Right cardiac atrium (tissue), 5 donors: ENCODE results near the gene MMRN1. TPM values are rescaled to one million over a fixed set of nuclear protein-coding genes. Genes with fewer than 3 reads are reported as not detected.

Experiments used
- ATAC-seq, 2 donors: fragments of 200-7000 bp; cut with Tn5 transposase; one replicate each; pipeline versions ENCODE4 v1.8.0 to v1.9.1; 2020; ENCODE audit warnings: moderate library complexity in 2 of 2, mild to moderate bottlenecking in 1 of 2
- DNase-seq, 3 donors: peaks; one replicate each; pipeline ENCODE4 v3.0.0-alpha.2; 2020
- H3K27ac ChIP-seq: one replicate; pipeline ENCODE4 v1.5.1; 2013; ENCODE audit warnings: mild to moderate bottlenecking, low read length, control low read depth, moderate library complexity
- H3K27me3 ChIP-seq: one replicate; pipeline ENCODE4 v1.6.1; 2013; ENCODE audit not compliant: control insufficient read depth, insufficient read depth
- H3K4me1 ChIP-seq: one replicate; pipeline ENCODE4 v1.6.1; 2013; ENCODE audit warnings: low read length; ENCODE audit not compliant: control insufficient read depth, insufficient read depth
- H3K4me3 ChIP-seq: one replicate; pipeline ENCODE4 v1.5.1; 2013; ENCODE audit warnings: low read length, control low read depth
- H3K9me3 ChIP-seq: one replicate; pipeline ENCODE4 v1.6.1; 2013; ENCODE audit warnings: low read length; ENCODE audit not compliant: control insufficient read depth
- WGBS: extraction: QIAGEN DNeasy Blood & Tissue Kit; methylation state at CpG from one replicate; pipeline ENCODE4 v1.1.7; 2013; 5-methylcytosine and 5-hydroxymethylcytosine counted together
- intact Hi-C, 4 donors: fragments of 100-400 bp; cut with DNase I; formaldehyde crosslinking; loops; one replicate each; pipeline versions ENCODE4 v1.11.0 to v1.14.0; 2022 to 2023
- long read RNA-seq, 4 donors: library from polyadenylated mRNA; unstranded; transcript quantifications; one replicate each; pipeline ENCODE4 v2.0.0, GENCODE V29; 2020 to 2021
- polyA plus RNA-seq: library from polyadenylated mRNA; stranded (reverse); fragments of 200-250 nt; gene quantifications from one replicate; pipeline ENCODE4 v1.2.3, GENCODE V29; 2013
- total RNA-seq, 4 donors: library from RNA; stranded (reverse); fragmentation: NEBNext Ultra II Directional; extraction: Animal tissue kit (Norgen Biotek cat#: 25700); gene quantifications; one replicate each; pipeline ENCODE4 v1.2.1, GENCODE V29; 2021
- donor health status: healthy with polysubstance abuse.
- donor health status: DM: no; HTN: yes; CAD: no.
- donor health status: DM: no; HTN: no; CAD: no.
- donor health status: DM: no; HTN: yes; CAD: no; lungs with severe emphysema.
- donor health status: DM: yes; HTN: yes; CAD: no.

The MMRN1 gene
- total RNA-seq (10 to 100 TPM in 1 of 4 donors, 1 to 10 TPM in 3; 3.3 to 14.1 (median 5.5) TPM), polyA plus RNA-seq (3.8 TPM)
- long read RNA-seq, donor 1, full-length matches to known transcripts = 4 of 5 reads
- long read RNA-seq, donor 1, partial matches to known transcripts = 1 of 5 reads
- long read RNA-seq, donor 1, other reads (novel, unspliced or antisense) = 0 of 5 reads
- long read RNA-seq, donor 2, full-length matches to known transcripts = 1 of 1 reads
- long read RNA-seq, donor 2, partial matches to known transcripts = 0 of 1 reads
- long read RNA-seq, donor 2, other reads (novel, unspliced or antisense) = 0 of 1 reads
- long read RNA-seq, donor 3, full-length matches to known transcripts = 14 of 20 reads
- long read RNA-seq, donor 3, partial matches to known transcripts = 4 of 20 reads
- long read RNA-seq, donor 3, other reads (novel, unspliced or antisense) = 2 of 20 reads
- long read RNA-seq, donor 4, full-length matches to known transcripts = 1 of 1 reads
- long read RNA-seq, donor 4, partial matches to known transcripts = 0 of 1 reads
- long read RNA-seq, donor 4, other reads (novel, unspliced or antisense) = 0 of 1 reads

- DNase-seq (no peak), ATAC-seq (peak in 1 of 2 donors; percentile 79)
- no peak within 1 kb of the TSS for H3K27ac ChIP-seq
- intact Hi-C loops = no loop called here
- WGBS = 46% methylated on average over 11 of the region's 11 CpGs
- no peaks in the 10 kb centered on the region for H3K27me3 ChIP-seq
- no peaks in the 10 kb centered on the region for H3K9me3 ChIP-seq
- no peaks in the 10 kb centered on the region for H3K4me1 ChIP-seq
- H3K4me3 ChIP-seq = peak within 1 kb of the TSS; percentile 15
These were observed at the start of gene MMRN1 for GRCh38 chr4:89894649-89895550. Gene MMRN1 (plus strand): TSS chr4:89894854. CDS start chr4:89894972, 118 bp downstream.

GRCh38 chr4:89847571-89848325, 46.9 kb upstream of the MMRN1 start:
- Histone ChIP-seq H3K27ac (no peak overlapping the region), H3K27me3 (peaks cover 2% of the 10 kb centered on the region), H3K4me3 (no peak overlapping the region), H3K9me3 (no peaks in the 10 kb centered on the region), H3K4me1 (no peaks in the 10 kb centered on the region)
- ATAC-seq (peak in 1 of 2 donors; percentile 70), DNase-seq (no peak)
- 98% methylated on average over 1 of the region's 1 CpG for WGBS
- intact Hi-C loops = no loop called here

GRCh38 chr4:89855236-89855635, 39.4 kb upstream of the MMRN1 start:
- 59% methylated on average over 3 of the region's 3 CpGs for WGBS
- Histone ChIP-seq H3K27ac (no peak overlapping the region), H3K27me3 (no peaks in the 10 kb centered on the region), H3K9me3 (no peaks in the 10 kb centered on the region), H3K4me1 (no peaks in the 10 kb centered on the region), H3K4me3 (no peak overlapping the region)
- ATAC-seq (no peak), DNase-seq (no peak)
- intact Hi-C loops = no loop called here

GRCh38 chr4:89860971-89861370, 33.7 kb upstream of the MMRN1 start:
- Histone ChIP-seq H3K27ac (no peak overlapping the region), H3K4me1 (no peaks in the 10 kb centered on the region), H3K4me3 (no peak overlapping the region), H3K27me3 (no peaks in the 10 kb centered on the region), H3K9me3 (no peaks in the 10 kb centered on the region)
- DNase-seq (no peak), ATAC-seq (no peak)
- 93% methylated on average over 5 of the region's 5 CpGs for WGBS
- intact Hi-C loops = no loop called here

GRCh38 chr4:89863533-89863932, 31.1 kb upstream of the MMRN1 start:
- Histone ChIP-seq H3K4me1 (no peaks in the 10 kb centered on the region), H3K27ac (no peak overlapping the region), H3K27me3 (no peaks in the 10 kb centered on the region), H3K4me3 (no peak overlapping the region), H3K9me3 (no peaks in the 10 kb centered on the region)
- intact Hi-C loops = no loop called here
- 85% methylated on average over 5 of the region's 5 CpGs for WGBS
- no peak for ATAC-seq
- DNase-seq = no peak

GRCh38 chr4:89868276-89868675, 26.4 kb upstream of the MMRN1 start:
- intact Hi-C loops = loop anchor here in 1 of 4 donors (5.0 kb wide), 1 partner anchor 211 kb away; no protein-coding TSS in a partner anchor
- Histone ChIP-seq H3K9me3 (no peaks in the 10 kb centered on the region), H3K27me3 (no peaks in the 10 kb centered on the region), H3K4me1 (no peaks in the 10 kb centered on the region), H3K27ac (no peak overlapping the region), H3K4me3 (no peak overlapping the region)
- no peak for DNase-seq
- no peak for ATAC-seq

GRCh38 chr4:89868999-89869589, 25.6 kb upstream of the MMRN1 start:
- ATAC-seq = no peak
- DNase-seq = no peak
- no peak overlapping the region for H3K27ac ChIP-seq
- no peaks in the 10 kb centered on the region for H3K4me1 ChIP-seq
- no peak overlapping the region for H3K4me3 ChIP-seq
- intact Hi-C loops = loop anchor here in 1 of 4 donors (5.0 kb wide), 1 partner anchor 212 kb away; no protein-coding TSS in a partner anchor
- H3K9me3 ChIP-seq = no peaks in the 10 kb centered on the region
- 56% methylated on average over 2 of the region's 2 CpGs for WGBS
- H3K27me3 ChIP-seq = no peaks in the 10 kb centered on the region

GRCh38 chr4:89871211-89871610, 23.4 kb upstream of the MMRN1 start:
- ATAC-seq = no peak
- no peak for DNase-seq
- Histone ChIP-seq H3K9me3 (no peaks in the 10 kb centered on the region), H3K27me3 (no peaks in the 10 kb centered on the region), H3K4me3 (no peak overlapping the region), H3K4me1 (no peaks in the 10 kb centered on the region), H3K27ac (no peak overlapping the region)
- 97% methylated on average over 1 of the region's 1 CpG for WGBS
- intact Hi-C loops = loop anchor here in 1 of 4 donors (10.0 kb wide), 1 partner anchor 216 kb away; no protein-coding TSS in a partner anchor

GRCh38 chr4:89876548-89876947, 18.1 kb upstream of the MMRN1 start:
- DNase-seq (no peak), ATAC-seq (no peak)
- WGBS = 79% methylated on average over 3 of the region's 3 CpGs
- intact Hi-C loops = loop anchor here in 1 of 4 donors (10.0 kb wide), 1 partner anchor 222 kb away; no protein-coding TSS in a partner anchor
- Histone ChIP-seq H3K4me1 (no peaks in the 10 kb centered on the region), H3K4me3 (no peak overlapping the region), H3K27me3 (no peaks in the 10 kb centered on the region), H3K27ac (no peak overlapping the region), H3K9me3 (no peaks in the 10 kb centered on the region)

GRCh38 chr4:89878611-89879010, 16.0 kb upstream of the MMRN1 start:
- WGBS = 65% methylated on average over 1 of the region's 1 CpG
- DNase-seq (no peak), ATAC-seq (no peak)
- no peaks in the 10 kb centered on the region for H3K27me3 ChIP-seq
- H3K27ac ChIP-seq = no peak overlapping the region
- no peaks in the 10 kb centered on the region for H3K4me1 ChIP-seq
- no peaks in the 10 kb centered on the region for H3K9me3 ChIP-seq
- no peak overlapping the region for H3K4me3 ChIP-seq
- intact Hi-C loops = loop anchor here in 1 of 4 donors (10.0 kb wide), 1 partner anchor 224 kb away; no protein-coding TSS in a partner anchor
